Caco-2 (cell line): Measurements from ENCODE around the gene CCT6A. TPM values are rescaled to one million over a fixed set of nuclear protein-coding genes. Genes with fewer than 3 reads are reported as not detected.
A peak's percentile ranks its signal among the peaks of the same experiment; 100 is the strongest.
"Not testable (repeated sequence)": the region's sequence is repeated elsewhere in the genome, so short reads cannot be mapped to it uniquely, and the experiment has no call there.

Source experiments
- BruUV-seq: library from RNA; stranded (reverse); fragments of 400-500 nt; replicated peaks from 2 replicates; lab custom pipeline; 2021; lab: Mats Ljungman, UMichigan
- CTCF ChIA-PET: fragments of 300-600 bp; sonication (Branson Sonifier 250); formaldehyde crosslinking; loops from one replicate; lab custom pipeline; 2022; ENCODE audit warnings: antibody characterized with exemption; lab: Charles Lee
- POLR2A ChIA-PET: fragments of 300-600 bp; sonication (Branson Sonifier 250); formaldehyde crosslinking; loops from one replicate; lab custom pipeline; 2022; ENCODE audit warnings: antibody characterized with exemption; lab: Charles Lee
- DNase-seq, 2 experiments: peaks; one replicate each; pipeline versions ENCODE4 v3.0.0 to v3.0.0-alpha.2; 2020 to 2022
- H3K27me3 ChIP-seq: replicated peaks from 2 replicates; pipeline ENCODE4 v1.6.0; 2011; ENCODE audit warnings: low read length; ENCODE audit not compliant: control insufficient read depth, insufficient read depth
- H3K36me3 ChIP-seq: 2 replicates; pipeline ENCODE4 v1.5.1; 2011; ENCODE audit warnings: low read length; ENCODE audit not compliant: control insufficient read depth, insufficient read depth
- H3K4me1 ChIP-seq: fragments of 250-450 bp; sonication (Bioruptor Pico); 2 replicates; pipeline ENCODE4 v1.5.1; 2020; ENCODE audit warnings: mild to moderate bottlenecking
- H3K4me3 ChIP-seq: 2 replicates; pipeline ENCODE4 v1.5.1; 2011; ENCODE audit warnings: low read depth, mild to moderate bottlenecking, control low read depth, low read length
- H3K9me3 ChIP-seq: fragments of 250-450 bp; sonication (Bioruptor Pico); 2 replicates; pipeline ENCODE4 v1.5.1; 2020; ENCODE audit warnings: mild to moderate bottlenecking, moderate library complexity
- H3K27ac Mint-ChIP-seq: one replicate; pipeline ENCODE4 v1.8.0; 2022; ENCODE audit warnings: mixed read lengths; ENCODE audit not compliant: unreplicated experiment
- H3K27me3 Mint-ChIP-seq: one replicate; pipeline ENCODE4 v1.8.0; 2022; ENCODE audit warnings: mixed read lengths; ENCODE audit not compliant: insufficient read depth, unreplicated experiment
- H3K36me3 Mint-ChIP-seq: one replicate; pipeline ENCODE4 v1.8.0; 2022; ENCODE audit warnings: mild to moderate bottlenecking, mixed read lengths; ENCODE audit not compliant: insufficient read depth, unreplicated experiment
- H3K4me1 Mint-ChIP-seq: one replicate; pipeline ENCODE4 v1.8.0; 2022; ENCODE audit warnings: low read depth, mixed read lengths; ENCODE audit not compliant: unreplicated experiment
- H3K4me3 Mint-ChIP-seq: one replicate; pipeline ENCODE4 v1.8.0; 2022; ENCODE audit warnings: mild to moderate bottlenecking, moderate library complexity, mixed read lengths; ENCODE audit not compliant: unreplicated experiment
- H3K9me3 Mint-ChIP-seq: one replicate; pipeline ENCODE4 v1.8.0; 2022; ENCODE audit warnings: mixed read lengths; ENCODE audit not compliant: unreplicated experiment
- intact Hi-C: fragments of 100-400 bp; cut with micrococcal nuclease; formaldehyde crosslinking; loops from one replicate; pipeline ENCODE4 v1.10.0; 2022; ENCODE audit not compliant: unreplicated experiment
- total RNA-seq: library from RNA; stranded (reverse); gene quantifications from 2 replicates; pipeline ENCODE4 v1.2.3, GENCODE V29; 2022
- TF ChIP-seq, protein P1 (sequence below), 2 experiments: fragments of 200-600 bp in 1 of 2; IDR thresholded peaks; 1 replicate in 1 of 2; 2 replicates in 1 of 2; pipeline versions ENCODE4 v1.5.1 to v1.8.0; 2011 to 2022; ENCODE audit warnings: antibody characterized with exemption in 1 of 2, control low read depth in 1 of 2, inconsistent platforms in 1 of 2, low read depth in 1 of 2, low read length in 1 of 2, mild to moderate bottlenecking in 1 of 2, moderate library complexity in 1 of 2; ENCODE audit not compliant: insufficient read depth in 1 of 2, severe bottlenecking in 1 of 2, unreplicated experiment in 1 of 2

CCT6A gene
- total RNA-seq, 1 experiment from 2014 or later, result 242 TPM

DNA sequence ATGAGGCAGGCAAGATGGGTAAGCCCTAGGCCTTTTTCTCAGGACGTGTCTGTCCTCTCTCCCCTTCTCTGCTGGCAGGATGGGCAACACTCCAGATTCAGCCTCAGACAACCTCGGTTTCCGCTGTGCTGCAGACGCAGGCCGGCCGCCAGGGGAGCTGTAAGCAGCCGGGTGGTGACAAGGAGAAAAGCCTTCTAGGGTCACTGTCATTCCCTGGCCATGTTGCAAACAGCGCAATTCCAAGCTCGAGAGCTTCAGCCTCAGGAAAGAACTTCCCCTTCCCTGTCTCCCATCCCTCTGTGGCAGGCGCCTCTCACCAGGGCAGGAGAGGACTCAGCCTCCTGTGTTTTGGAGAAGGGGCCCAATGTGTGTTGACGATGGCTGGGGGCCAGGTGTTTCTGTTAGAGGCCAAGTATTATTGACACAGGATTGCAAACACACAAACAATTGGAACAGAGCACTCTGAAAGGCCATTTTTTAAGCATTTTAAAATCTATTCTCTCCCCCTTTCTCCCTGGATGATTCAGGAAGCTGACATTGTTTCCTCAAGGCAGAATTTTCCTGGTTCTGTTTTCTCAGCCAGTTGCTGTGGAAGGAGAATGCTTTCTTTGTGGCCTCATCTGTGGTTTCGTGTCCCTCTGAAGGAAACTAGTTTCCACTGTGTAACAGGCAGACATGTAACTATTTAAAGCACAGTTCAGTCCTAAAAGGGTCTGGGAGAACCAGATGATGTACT is 28.1 kb downstream of the CCT6A start:
- intact Hi-C loops, result loop anchor here (10.0 kb wide), 2 partner anchors 195 to 335 kb away; partner anchors contain the start of gene ZNF713

DNA sequence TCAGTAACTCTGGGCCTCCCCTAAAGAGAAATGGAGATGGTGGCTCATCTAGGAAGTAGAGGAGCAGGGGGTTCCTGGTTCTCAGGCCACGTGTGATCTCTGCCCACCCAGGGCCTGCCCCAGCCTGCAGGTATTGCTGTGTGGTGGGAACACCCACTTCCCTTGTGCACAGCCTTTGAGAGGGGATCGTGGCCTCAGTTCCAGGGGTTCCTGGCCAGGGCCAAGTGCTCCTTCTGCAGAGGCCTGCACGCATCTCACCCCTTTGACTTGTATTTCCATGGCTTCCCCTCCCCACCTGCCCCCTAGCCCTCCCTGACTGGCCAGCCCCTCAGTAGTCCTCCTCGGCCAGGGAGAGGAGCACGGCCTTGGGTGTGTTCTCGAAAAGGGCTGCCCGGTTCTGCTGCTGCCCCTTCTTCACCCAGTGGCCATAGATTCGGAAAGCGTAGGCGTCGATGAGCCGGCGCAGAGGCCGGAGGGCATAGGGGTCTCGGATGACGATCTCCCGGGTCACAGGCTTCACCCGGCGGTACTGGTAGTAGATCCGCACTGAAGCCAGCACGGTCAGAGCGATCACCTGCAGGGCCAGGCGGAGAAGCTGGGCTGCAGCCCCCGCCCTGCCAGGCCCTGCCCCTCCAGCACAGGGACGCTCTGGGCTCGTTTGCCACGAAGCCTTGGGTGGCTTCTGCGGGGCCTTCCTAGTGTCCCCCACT is 29.3 kb downstream of the CCT6A start:
- H3K36me3 Mint-ChIP-seq, H3K27ac Mint-ChIP-seq, intact Hi-C loops, BruUV-seq, H3K27me3 ChIP-seq, POLR2A ChIA-PET, H3K4me3 ChIP-seq, DNase-seq, H3K4me1 ChIP-seq, H3K27me3 Mint-ChIP-seq, H3K36me3 ChIP-seq, CTCF ChIA-PET, H3K4me1 Mint-ChIP-seq, H3K9me3 ChIP-seq, H3K9me3 Mint-ChIP-seq, H3K4me3 Mint-ChIP-seq: not testable (repeated sequence)

More for the DNA sequence above, 28.1 kb downstream of the CCT6A start:
- Mint-ChIP-seq H3K9me3 (no peaks in the 10 kb centered on the region), H3K4me3 (no peak overlapping the region), H3K4me1 (no peaks in the 10 kb centered on the region), H3K27ac (no peak overlapping the region), H3K27me3 (no peaks in the 10 kb centered on the region), H3K36me3 (peaks cover 11% of the 10 kb centered on the region)
- Histone ChIP-seq H3K27me3 (no peaks in the 10 kb centered on the region), H3K4me3 (no peak overlapping the region), H3K36me3 (peaks cover 1% of the 10 kb centered on the region; the same call in 1 of the 2 replicates), H3K4me1 (no peaks in the 10 kb centered on the region), H3K9me3 (no peaks in the 10 kb centered on the region)
- CTCF ChIA-PET, result no interaction called here
- TF ChIP-seq, protein P1, sequence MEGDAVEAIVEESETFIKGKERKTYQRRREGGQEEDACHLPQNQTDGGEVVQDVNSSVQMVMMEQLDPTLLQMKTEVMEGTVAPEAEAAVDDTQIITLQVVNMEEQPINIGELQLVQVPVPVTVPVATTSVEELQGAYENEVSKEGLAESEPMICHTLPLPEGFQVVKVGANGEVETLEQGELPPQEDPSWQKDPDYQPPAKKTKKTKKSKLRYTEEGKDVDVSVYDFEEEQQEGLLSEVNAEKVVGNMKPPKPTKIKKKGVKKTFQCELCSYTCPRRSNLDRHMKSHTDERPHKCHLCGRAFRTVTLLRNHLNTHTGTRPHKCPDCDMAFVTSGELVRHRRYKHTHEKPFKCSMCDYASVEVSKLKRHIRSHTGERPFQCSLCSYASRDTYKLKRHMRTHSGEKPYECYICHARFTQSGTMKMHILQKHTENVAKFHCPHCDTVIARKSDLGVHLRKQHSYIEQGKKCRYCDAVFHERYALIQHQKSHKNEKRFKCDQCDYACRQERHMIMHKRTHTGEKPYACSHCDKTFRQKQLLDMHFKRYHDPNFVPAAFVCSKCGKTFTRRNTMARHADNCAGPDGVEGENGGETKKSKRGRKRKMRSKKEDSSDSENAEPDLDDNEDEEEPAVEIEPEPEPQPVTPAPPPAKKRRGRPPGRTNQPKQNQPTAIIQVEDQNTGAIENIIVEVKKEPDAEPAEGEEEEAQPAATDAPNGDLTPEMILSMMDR (IDR thresholded peaks at IDR 0.05; ENCODE audit: insufficient read depth in 1 of 2, low read depth in 1 of 2, low read length in 1 of 2, severe bottlenecking in 1 of 2, unreplicated experiment in 1 of 2), result peak in 1 of 2 experiments; percentile 24
- TSS peak; percentile 81 for BruUV-seq
- POLR2A ChIA-PET, result no interaction called here
- DNase-seq, result no peak

DNA sequence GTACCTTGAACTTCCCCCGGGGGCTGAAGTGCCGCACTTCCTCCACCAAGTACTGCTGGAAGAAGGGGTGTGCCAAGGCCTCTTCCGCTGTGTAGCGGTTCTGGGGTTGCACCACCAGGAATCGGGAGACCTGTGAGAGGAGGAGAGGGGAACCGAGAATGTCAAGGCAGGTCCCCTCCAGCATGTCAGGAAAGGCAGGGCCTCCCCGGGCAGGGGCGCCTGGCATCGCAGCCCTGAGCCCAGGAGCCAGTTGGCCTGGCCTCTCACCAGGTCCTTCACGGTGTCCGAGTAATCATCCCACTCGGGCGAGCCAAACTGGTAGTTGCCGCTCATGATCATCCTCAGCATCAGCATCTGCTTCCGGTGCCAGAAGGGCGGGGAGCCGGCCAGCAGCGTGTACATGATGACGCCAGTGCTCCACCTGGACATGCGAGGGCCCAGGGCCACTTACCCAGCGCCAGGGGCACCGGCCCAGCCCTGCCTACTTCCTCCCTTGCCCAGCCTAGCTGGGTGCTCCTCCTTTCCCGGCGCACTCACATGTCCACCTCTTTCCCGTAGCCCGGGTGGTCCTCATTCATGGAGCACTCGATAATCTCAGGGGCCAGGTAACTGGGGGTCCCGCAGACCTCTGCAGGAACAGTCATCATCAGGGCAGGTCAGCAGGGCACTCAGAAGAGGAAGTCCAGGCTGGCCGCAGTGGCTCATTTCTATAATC is 30.2 kb downstream of the CCT6A start:
- no TSS peak for BruUV-seq
- peaks cover 7% of the 10 kb centered on the region for H3K36me3 Mint-ChIP-seq
- H3K4me3 Mint-ChIP-seq, result no peak overlapping the region

More for the DNA sequence above, 30.2 kb downstream of the CCT6A start:
- no peaks in the 10 kb centered on the region for H3K27me3 ChIP-seq
- TF ChIP-seq, protein P1 (IDR thresholded peaks at IDR 0.05; ENCODE audit: insufficient read depth in 1 of 2, low read depth in 1 of 2, low read length in 1 of 2, severe bottlenecking in 1 of 2, unreplicated experiment in 1 of 2), result no peak
- H3K4me3 ChIP-seq, result no peak overlapping the region
- DNase-seq, result no peak
- H3K36me3 ChIP-seq, result peaks cover 1% of the 10 kb centered on the region; the same call in 1 of the 2 replicates
- intact Hi-C loops, result no loop called here
- no peaks in the 10 kb centered on the region for H3K27me3 Mint-ChIP-seq
- H3K4me1 Mint-ChIP-seq, result no peaks in the 10 kb centered on the region
- CTCF ChIA-PET, result no interaction called here
- H3K4me1 ChIP-seq, result no peaks in the 10 kb centered on the region
- POLR2A ChIA-PET, result no interaction called here
- no peaks in the 10 kb centered on the region for H3K9me3 Mint-ChIP-seq
- H3K9me3 ChIP-seq, result no peaks in the 10 kb centered on the region
- H3K27ac Mint-ChIP-seq, result no peak overlapping the region
